ENCODE measurements around the gene FDX2. TPM values are rescaled to one million over a fixed set of nuclear protein-coding genes. Genes with fewer than 3 reads are reported as not detected.

FDX2 gene
- total and polyA plus RNA-seq, 2 of the 4 experiments (the other 2 are of a cell fraction), result 39.8 to 72.0 TPM

- ATAC-seq (ENCODE audit: low read depth), result peak; percentile 33
- Histone ChIP-seq H2BK15ac (ENCODE audit: low read depth, low read length) (peak overlapping the region; percentile 73; the same call in 1 of the 3 replicates), H3K18ac (ENCODE audit: low read depth, low read length) (peak overlapping the region; percentile 47), H4K20me1 (ENCODE audit: insufficient read depth, low read length) (0 out of 2 replicates have a peak, but pooled peaks cover 2% of the 10 kb centered on the region), H2AK9ac (replicated peaks; ENCODE audit: low read depth, low read length, poor library complexity) (peak overlapping the region; percentile 88), H4K5ac (ENCODE audit: low read depth, low read length) (peak overlapping the region; percentile 5; the same call in 1 of the 2 replicates), H3K27me3 (ENCODE audit: control insufficient read depth, insufficient read depth, low read length) (no peaks in the 10 kb centered on the region; the same call in 1 of the 2 replicates), H3K14ac (replicated peaks; ENCODE audit: low read depth, low read length) (peak overlapping the region; percentile 77; the same call in 1 of the 2 replicates), H2AK5ac (ENCODE audit: low read depth, low read length) (no peak overlapping the region), H3K79me1 (ENCODE audit: low read depth in 1 of 2, low read length in 2 of 2) (peaks cover 0 to 4% of the 10 kb centered on the region in 2 experiments; a peak in 1 of 4 replicates), H3K27ac (ENCODE audit: insufficient read depth, low read length) (peak overlapping the region; percentile 47), H4K91ac (ENCODE audit: insufficient read depth, low read depth, low read length) (peak overlapping the region; percentile 40; the same call in 1 of the 2 replicates), H3K56ac (ENCODE audit: extremely low read depth, insufficient read depth, low read length) (no peak overlapping the region), H3K36me3 (ENCODE audit: control insufficient read depth, insufficient read depth, low read length) (peaks cover 12% of the 10 kb centered on the region; the same call in 1 of the 2 replicates), H3K23ac (ENCODE audit: low read depth, low read length) (peak overlapping the region; percentile 64; the same call in 1 of the 2 replicates), H2BK120ac (ENCODE audit: low read depth, low read length) (peak overlapping the region; percentile 26), H2AFZ (replicated peaks; ENCODE audit: low read length, poor library complexity) (peak overlapping the region; percentile 92), H3K9me3 (ENCODE audit: control insufficient read depth, insufficient read depth, low read length) (no peaks in the 10 kb centered on the region), H3K4me2 (ENCODE audit: low read depth, low read length) (peak overlapping the region; percentile 96), H3K4ac (ENCODE audit: low read depth, low read length) (peak overlapping the region; percentile 72), H3K4me3 (ENCODE audit: insufficient read depth, low read depth, low read length) (peak overlapping the region; percentile 77), H3K4me1 (ENCODE audit: control insufficient read depth, insufficient read depth, low read length) (peaks cover 24% of the 10 kb centered on the region), H3K9ac (ENCODE audit: low read depth, low read length) (peak overlapping the region; percentile 45; the same call in 1 of the 2 replicates), H2BK20ac (ENCODE audit: low read depth, low read length) (0 out of 2 replicates have a peak overlapping the region, but pooled peaks have one; percentile 46), H2BK5ac (ENCODE audit: low read depth, low read length, poor library complexity, severe bottlenecking) (peak overlapping the region; percentile 58), H4K8ac (ENCODE audit: low read depth in 2 of 2, low read length in 2 of 2) (peak overlapping the region; percentile 53 to 82), H3K9me1 (ENCODE audit: insufficient read depth, low read length) (peaks cover 12% of the 10 kb centered on the region)
- intact Hi-C loops (cut with micrococcal nuclease), result no loop called here
- CTCF ChIA-PET, result interaction anchor here (0.6 to 0.8 kb wide), 2 partner anchors 99 to 1813 kb away, joined by 3 to 7 read pairs; no protein-coding TSS in a partner anchor
- peak; percentile 54 for DNase-seq
- POLR2A ChIA-PET (ENCODE audit: unreplicated experiment), result interaction anchor here (0.5 to 1.0 kb wide), 3 partner anchors 13 to 18 kb away, joined by 3 to 4 read pairs (median 3); no protein-coding TSS in a partner anchor
- in situ Hi-C loops (cut with MboI; ENCODE audit: low sequenced_read_pairs), result no loop called here
- dilution Hi-C loops (cut with HindIII; ENCODE audit: low sequenced_read_pairs, unreplicated experiment), result no loop called here
- 9% methylated on average over 19 of the region's 50 CpGs; no CpG with 5 or more reads in 1 of the 2 experiments for WGBS, 2 experiments (ENCODE audit: extremely low coverage in 2 of 2, insufficient read length in 1 of 2)
- BruUV-seq (replicated peaks), result no TSS peak
- TF ChIP-seq MAZ (IDR thresholded peaks at IDR 0.05; ENCODE audit: borderline replicate concordance, low read depth, low read length) (no peak), RAD21 (IDR thresholded peaks at IDR 0.05; ENCODE audit: low read length) (no peak), NFE2L2 (IDR thresholded peaks at IDR 0.05; ENCODE audit: low read depth, low read length) (no peak), SMC3 (IDR thresholded peaks at IDR 0.05; ENCODE audit: low read depth, low read length) (no peak), ELK1 (IDR thresholded peaks at IDR 0.05; ENCODE audit: borderline replicate concordance, low read depth, low read length) (no peak), CHD1 (IDR thresholded peaks at IDR 0.05; ENCODE audit: low read depth, low read length) (no peak), FOS (IDR thresholded peaks at IDR 0.05; ENCODE audit: low read depth, low read length) (no peak), CEBPB (IDR thresholded peaks at IDR 0.05; ENCODE audit: low read depth, low read length) (no peak), BHLHE40 (IDR thresholded peaks at IDR 0.05; ENCODE audit: low read depth, low read length) (peak; percentile 88), MXI1 (IDR thresholded peaks at IDR 0.05; ENCODE audit: borderline replicate concordance, low read depth, low read length) (peak; percentile 68; the same call in 1 of the 2 replicates), RFX5 (IDR thresholded peaks at IDR 0.05; ENCODE audit: low read depth, low read length) (no peak), POLR2A (IDR thresholded peaks at IDR 0.05; ENCODE audit: low read depth, low read length) (no peak), RCOR1 (IDR thresholded peaks at IDR 0.05; ENCODE audit: insufficient replicate concordance, low read length) (no peak), MAFK (IDR thresholded peaks at IDR 0.05; ENCODE audit: low read depth, low read length) (no peak), CTCF (conservative IDR thresholded peaks at IDR 0.05; ENCODE audit: low read depth, low read length) (no peak)
Measured at GRCh38 chr19:10289167-10289835, 26.5 kb downstream of the FDX2 start.
